Breast epithelium (tissue), 3 donors: Measurements from ENCODE around the gene ATAT1.

Experiments
- POLR2A ChIP-seq: fragments of 450-650 bp; IDR thresholded peaks from one replicate; pipeline ENCODE4 v1.6.1; 2016; ENCODE audit warnings: antibody characterized with exemption, mild to moderate bottlenecking, moderate library complexity
- POLR2AphosphoS5 ChIP-seq, 3 donors: sonication (generic); formaldehyde crosslinking; IDR thresholded peaks; one replicate each; pipeline ENCODE4 v1.6.1; 2017; ENCODE audit warnings: antibody characterized with exemption in 3 of 3
- TF ChIP-seq, protein P1 (sequence below), 3 donors: fragments of 450-650 bp; IDR thresholded peaks; one replicate each; pipeline ENCODE4 v1.5.1; 2016 to 2017; ENCODE audit warnings: antibody characterized with exemption in 3 of 3, mild to moderate bottlenecking in 3 of 3, moderate library complexity in 3 of 3

DNA sequence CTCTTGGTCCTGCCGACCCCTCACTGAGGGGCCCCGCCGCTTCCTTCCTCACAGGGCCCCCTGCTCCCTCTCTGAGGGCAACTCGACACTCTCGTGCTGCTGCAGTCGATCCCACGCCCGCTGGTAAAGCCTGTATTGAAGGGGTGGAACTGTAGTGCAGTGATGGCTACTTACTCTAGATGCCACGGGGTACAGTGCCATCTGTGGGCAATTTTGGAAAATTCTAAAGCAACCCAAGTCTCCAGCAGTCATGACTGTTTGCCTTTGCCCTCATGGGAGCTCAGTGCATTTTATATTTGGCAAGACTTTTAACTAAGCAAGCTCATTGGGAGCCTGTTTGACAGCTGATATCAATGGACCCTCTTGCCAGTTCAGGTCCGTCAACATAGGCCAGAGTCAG lies 13.8 kb downstream of the ATAT1 start:
- TF ChIP-seq, protein P1, sequence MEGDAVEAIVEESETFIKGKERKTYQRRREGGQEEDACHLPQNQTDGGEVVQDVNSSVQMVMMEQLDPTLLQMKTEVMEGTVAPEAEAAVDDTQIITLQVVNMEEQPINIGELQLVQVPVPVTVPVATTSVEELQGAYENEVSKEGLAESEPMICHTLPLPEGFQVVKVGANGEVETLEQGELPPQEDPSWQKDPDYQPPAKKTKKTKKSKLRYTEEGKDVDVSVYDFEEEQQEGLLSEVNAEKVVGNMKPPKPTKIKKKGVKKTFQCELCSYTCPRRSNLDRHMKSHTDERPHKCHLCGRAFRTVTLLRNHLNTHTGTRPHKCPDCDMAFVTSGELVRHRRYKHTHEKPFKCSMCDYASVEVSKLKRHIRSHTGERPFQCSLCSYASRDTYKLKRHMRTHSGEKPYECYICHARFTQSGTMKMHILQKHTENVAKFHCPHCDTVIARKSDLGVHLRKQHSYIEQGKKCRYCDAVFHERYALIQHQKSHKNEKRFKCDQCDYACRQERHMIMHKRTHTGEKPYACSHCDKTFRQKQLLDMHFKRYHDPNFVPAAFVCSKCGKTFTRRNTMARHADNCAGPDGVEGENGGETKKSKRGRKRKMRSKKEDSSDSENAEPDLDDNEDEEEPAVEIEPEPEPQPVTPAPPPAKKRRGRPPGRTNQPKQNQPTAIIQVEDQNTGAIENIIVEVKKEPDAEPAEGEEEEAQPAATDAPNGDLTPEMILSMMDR (IDR thresholded peaks at IDR 0.05) = no peak
- TF ChIP-seq POLR2AphosphoS5 (IDR thresholded peaks at IDR 0.05) (no peak), POLR2A (no peak)
